Upper lobe of left lung (tissue), 4 donors: ENCODE data around the gene KIAA1958.

Source experiments
- CTCF ChIP-seq, 6 experiments: fragments of 450-650 bp in 4 of 6; fragments of 200-600 bp in 2 of 6; sonication (generic) in 2 of 6; IDR thresholded peaks; one replicate each; pipeline ENCODE4 v1.5.1; 2016 to 2019; ENCODE audit warnings: antibody characterized with exemption in 6 of 6
- EP300 ChIP-seq, 4 donors: sonication (generic); formaldehyde crosslinking; IDR thresholded peaks; one replicate each; pipeline ENCODE4 v1.5.1; 2017; ENCODE audit warnings: antibody characterized with exemption in 4 of 4, control low read depth in 2 of 4
- POLR2A ChIP-seq, 4 donors: fragments of 450-650 bp; IDR thresholded peaks; one replicate each; pipeline ENCODE4 v1.5.1; 2016 to 2017; ENCODE audit warnings: antibody characterized with exemption in 4 of 4, mild to moderate bottlenecking in 2 of 4

DNA sequence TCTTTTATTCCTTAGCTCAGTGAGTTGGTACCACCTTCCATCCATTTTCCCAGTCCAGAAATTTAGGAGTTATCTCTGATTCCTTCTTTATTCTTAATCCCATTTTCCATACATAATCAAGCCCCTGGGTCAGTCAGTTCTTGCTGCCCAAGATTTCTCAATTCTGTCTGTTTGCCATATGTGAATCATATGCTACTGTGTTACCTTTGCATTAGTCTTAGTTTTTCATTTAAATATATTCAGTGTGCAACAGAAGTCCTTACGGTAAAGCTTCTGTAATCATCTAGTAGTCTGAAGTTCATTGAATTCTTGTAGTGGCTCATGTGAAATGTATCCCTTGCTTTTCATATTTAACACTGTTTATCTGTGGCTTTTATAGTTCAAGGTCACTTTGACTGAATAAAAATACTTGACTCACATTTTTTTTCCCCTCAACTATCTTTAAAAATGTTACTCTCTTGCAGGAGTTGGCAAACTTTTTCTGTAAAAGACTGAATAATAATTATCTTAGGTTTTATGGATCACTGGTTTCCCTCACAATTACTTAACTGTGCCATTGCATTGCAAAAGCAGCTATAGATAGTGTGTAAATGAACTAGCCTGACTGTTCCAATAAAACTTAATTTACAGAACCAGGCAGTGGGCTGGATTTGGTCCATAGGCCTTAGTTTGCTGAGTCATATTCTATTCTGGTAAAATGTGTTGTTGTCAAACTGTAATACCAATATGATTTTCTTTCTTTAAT lies 6.9 kb downstream of the KIAA1958 start:
- TF ChIP-seq CTCF (IDR thresholded peaks at IDR 0.05) (no peak), POLR2A (IDR thresholded peaks at IDR 0.05) (no peak), EP300 (IDR thresholded peaks at IDR 0.05) (no peak)
